MM.1S (cell line): ENCODE measurements around the gene PTPRN2.

ENCODE experiments used
- DNase-seq: peaks from one replicate; pipeline ENCODE4 v3.0.0-alpha.2; 2015
- H2AFZ ChIP-seq: fragments of 300-600 bp; sonication (generic); 2 replicates; pipeline ENCODE4 v1.6.0; 2016; ENCODE audit warnings: antibody characterized with exemption, low read length
- H3F3A ChIP-seq: fragments of 300-600 bp; sonication (generic); 2 replicates; pipeline ENCODE4 v1.6.1; 2016; ENCODE audit warnings: mild to moderate bottlenecking, antibody characterized with exemption, low read length, moderate library complexity, mixed read lengths; ENCODE audit not compliant: insufficient read depth
- H3K27ac ChIP-seq: fragments of 300-600 bp; sonication (generic); 2 replicates; pipeline ENCODE4 v1.5.1; 2016; ENCODE audit warnings: mild to moderate bottlenecking, low read length
- H3K27me3 ChIP-seq: fragments of 300-600 bp; sonication (generic); replicated peaks from 2 replicates; pipeline ENCODE4 v1.6.0; 2016; ENCODE audit warnings: low read length; ENCODE audit not compliant: insufficient read depth
- H3K36me3 ChIP-seq: fragments of 300-600 bp; sonication (generic); replicated peaks from 2 replicates; pipeline ENCODE4 v1.6.1; 2016; ENCODE audit warnings: mild to moderate bottlenecking, low read length, mixed read lengths; ENCODE audit not compliant: insufficient read depth
- H3K4me1 ChIP-seq: fragments of 300-600 bp; sonication (generic); 2 replicates; pipeline ENCODE4 v1.6.1; 2016; ENCODE audit warnings: low read length, mixed read lengths
- H3K4me2 ChIP-seq: fragments of 300-600 bp; sonication (generic); 2 replicates; pipeline ENCODE4 v1.6.0; 2016; ENCODE audit warnings: low read depth, low read length
- H3K4me3 ChIP-seq: fragments of 300-600 bp; sonication (generic); 2 replicates; pipeline ENCODE4 v1.5.1; 2016; ENCODE audit warnings: low read length, mixed read lengths
- H3K79me2 ChIP-seq: fragments of 300-600 bp; sonication (generic); 2 replicates; pipeline ENCODE4 v1.6.1; 2016; ENCODE audit warnings: mixed run types, low read length, mixed read lengths
- H3K9ac ChIP-seq: fragments of 300-600 bp; sonication (generic); 2 replicates; pipeline ENCODE4 v1.6.1; 2016; ENCODE audit warnings: low read length, mixed read lengths
- H3K9me2 ChIP-seq: fragments of 300-600 bp; sonication (generic); replicated peaks from 2 replicates; pipeline ENCODE4 v1.6.1; 2016; ENCODE audit warnings: mild to moderate bottlenecking, low read length, mixed read lengths; ENCODE audit not compliant: insufficient read depth
- H3K9me3 ChIP-seq: fragments of 300-600 bp; sonication (generic); replicated peaks from 2 replicates; pipeline ENCODE4 v1.6.1; 2016; ENCODE audit warnings: mild to moderate bottlenecking, low read length, mixed read lengths; ENCODE audit not compliant: insufficient read depth
- H4K20me1 ChIP-seq: fragments of 300-600 bp; sonication (generic); 2 replicates; pipeline ENCODE4 v1.6.1; 2016; ENCODE audit warnings: mild to moderate bottlenecking, low read length, moderate library complexity, mixed read lengths; ENCODE audit not compliant: insufficient read depth
- EZH2 ChIP-seq: fragments of 300-600 bp; sonication (generic); optimal IDR thresholded peaks from 2 replicates; pipeline ENCODE3; 2017; ENCODE audit warnings: low read depth, mild to moderate bottlenecking, antibody characterized with exemption, low read length, mixed read lengths
- EZH2phosphoT487 ChIP-seq: fragments of 300-600 bp; sonication (generic); IDR thresholded peaks from 2 replicates; pipeline ENCODE4 v1.6.1; 2018; ENCODE audit warnings: antibody characterized with exemption, low read length
- TF ChIP-seq, protein P1 (sequence below): fragments of 300-600 bp; sonication (generic); IDR thresholded peaks from 2 replicates; pipeline ENCODE4 v1.5.1; 2016; ENCODE audit warnings: antibody characterized with exemption, low read length, mixed read lengths

PTPRN2 gene

DNA sequence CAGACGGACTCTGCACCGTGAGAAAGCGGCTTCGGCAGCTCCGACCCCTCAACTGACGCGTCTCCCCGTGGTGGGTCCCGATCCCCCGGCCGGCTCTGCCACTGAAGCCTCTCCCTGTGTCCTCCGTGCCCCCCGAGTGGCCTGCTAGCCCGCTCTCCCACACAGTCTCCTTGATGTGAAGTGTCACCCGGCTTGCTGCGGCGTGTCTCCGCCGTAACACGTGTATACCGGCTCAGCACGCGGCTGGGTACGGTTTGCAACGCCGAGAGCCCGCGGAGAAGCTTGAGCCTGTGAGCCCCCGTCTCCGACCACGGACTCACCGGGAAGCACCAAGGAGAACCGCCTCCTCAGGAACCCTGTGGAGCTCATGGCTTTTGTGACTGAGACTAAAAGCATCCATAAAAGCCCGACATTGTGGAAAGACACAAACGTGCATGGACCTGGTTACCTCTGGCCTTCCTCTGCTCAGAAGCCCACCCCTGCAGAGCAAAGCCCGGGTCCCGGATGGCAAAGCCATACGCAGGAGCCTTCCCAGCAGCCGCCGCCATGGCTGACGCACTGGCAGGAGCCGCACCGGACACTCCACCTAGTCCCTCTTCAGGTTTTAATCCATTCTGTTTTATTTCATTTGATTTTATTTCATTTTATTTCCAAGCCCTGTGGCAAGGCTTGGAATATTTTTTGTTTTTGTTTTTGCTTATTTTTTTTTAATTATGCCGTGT is 17.0 kb downstream of the PTPRN2 start:
- H3K9me3 ChIP-seq, result no peaks in the 10 kb centered on the region
- H4K20me1 ChIP-seq, result no peaks in the 10 kb centered on the region
- H3K27me3 ChIP-seq, result peaks cover 21% of the 10 kb centered on the region; the same call in 1 of the 2 replicates
- no peak for DNase-seq
- no peaks in the 10 kb centered on the region for H3K9me2 ChIP-seq
- no peak overlapping the region for H2AFZ ChIP-seq
- no peak overlapping the region for H3K4me3 ChIP-seq
- TF ChIP-seq, protein P1, sequence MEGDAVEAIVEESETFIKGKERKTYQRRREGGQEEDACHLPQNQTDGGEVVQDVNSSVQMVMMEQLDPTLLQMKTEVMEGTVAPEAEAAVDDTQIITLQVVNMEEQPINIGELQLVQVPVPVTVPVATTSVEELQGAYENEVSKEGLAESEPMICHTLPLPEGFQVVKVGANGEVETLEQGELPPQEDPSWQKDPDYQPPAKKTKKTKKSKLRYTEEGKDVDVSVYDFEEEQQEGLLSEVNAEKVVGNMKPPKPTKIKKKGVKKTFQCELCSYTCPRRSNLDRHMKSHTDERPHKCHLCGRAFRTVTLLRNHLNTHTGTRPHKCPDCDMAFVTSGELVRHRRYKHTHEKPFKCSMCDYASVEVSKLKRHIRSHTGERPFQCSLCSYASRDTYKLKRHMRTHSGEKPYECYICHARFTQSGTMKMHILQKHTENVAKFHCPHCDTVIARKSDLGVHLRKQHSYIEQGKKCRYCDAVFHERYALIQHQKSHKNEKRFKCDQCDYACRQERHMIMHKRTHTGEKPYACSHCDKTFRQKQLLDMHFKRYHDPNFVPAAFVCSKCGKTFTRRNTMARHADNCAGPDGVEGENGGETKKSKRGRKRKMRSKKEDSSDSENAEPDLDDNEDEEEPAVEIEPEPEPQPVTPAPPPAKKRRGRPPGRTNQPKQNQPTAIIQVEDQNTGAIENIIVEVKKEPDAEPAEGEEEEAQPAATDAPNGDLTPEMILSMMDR, result no peak
- TF ChIP-seq EZH2phosphoT487 (no peak), EZH2 (no peak)
- H3K4me1 ChIP-seq, result no peaks in the 10 kb centered on the region
- no peaks in the 10 kb centered on the region for H3F3A ChIP-seq
- no peaks in the 10 kb centered on the region for H3K79me2 ChIP-seq
- no peak overlapping the region for H3K27ac ChIP-seq
- no peak overlapping the region for H3K9ac ChIP-seq
- no peak overlapping the region for H3K4me2 ChIP-seq
- no peaks in the 10 kb centered on the region for H3K36me3 ChIP-seq

DNA sequence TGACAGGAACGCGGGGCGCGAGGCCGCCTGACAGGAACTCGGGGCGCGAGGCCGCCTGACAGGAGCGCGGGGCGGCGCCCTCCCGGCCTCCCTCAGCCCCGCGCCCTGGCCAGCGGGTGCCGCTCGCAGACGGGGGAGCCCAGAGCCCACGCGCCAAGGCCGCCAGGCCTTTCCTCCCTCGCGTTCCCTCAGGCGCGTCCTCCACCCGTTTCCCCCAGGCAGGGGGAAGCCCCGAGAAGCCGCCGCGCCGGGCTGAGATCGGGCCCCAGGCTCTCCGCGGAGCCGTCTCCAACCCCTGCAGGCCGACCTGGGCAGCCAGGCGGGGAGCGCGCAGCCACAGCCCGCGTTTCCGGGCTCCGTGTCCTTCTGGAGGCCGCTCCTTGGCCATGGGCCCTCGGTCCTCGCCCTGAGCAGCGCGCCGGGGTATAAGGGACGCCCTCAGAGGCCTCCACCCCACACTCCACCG is 17.7 kb downstream of the PTPRN2 start:
- Histone ChIP-seq H3K27ac (no peak overlapping the region), H3F3A (no peaks in the 10 kb centered on the region), H2AFZ (no peak overlapping the region), H4K20me1 (no peaks in the 10 kb centered on the region), H3K4me3 (no peak overlapping the region), H3K36me3 (no peaks in the 10 kb centered on the region), H3K9ac (no peak overlapping the region), H3K9me2 (no peaks in the 10 kb centered on the region), H3K79me2 (no peaks in the 10 kb centered on the region), H3K27me3 (peaks cover 28% of the 10 kb centered on the region), H3K4me2 (no peak overlapping the region), H3K4me1 (no peaks in the 10 kb centered on the region), H3K9me3 (no peaks in the 10 kb centered on the region)
- TF ChIP-seq, protein P1, result no peak
- no peak for TF ChIP-seq EZH2phosphoT487
- TF ChIP-seq EZH2, result no peak
- no peak for DNase-seq

DNA sequence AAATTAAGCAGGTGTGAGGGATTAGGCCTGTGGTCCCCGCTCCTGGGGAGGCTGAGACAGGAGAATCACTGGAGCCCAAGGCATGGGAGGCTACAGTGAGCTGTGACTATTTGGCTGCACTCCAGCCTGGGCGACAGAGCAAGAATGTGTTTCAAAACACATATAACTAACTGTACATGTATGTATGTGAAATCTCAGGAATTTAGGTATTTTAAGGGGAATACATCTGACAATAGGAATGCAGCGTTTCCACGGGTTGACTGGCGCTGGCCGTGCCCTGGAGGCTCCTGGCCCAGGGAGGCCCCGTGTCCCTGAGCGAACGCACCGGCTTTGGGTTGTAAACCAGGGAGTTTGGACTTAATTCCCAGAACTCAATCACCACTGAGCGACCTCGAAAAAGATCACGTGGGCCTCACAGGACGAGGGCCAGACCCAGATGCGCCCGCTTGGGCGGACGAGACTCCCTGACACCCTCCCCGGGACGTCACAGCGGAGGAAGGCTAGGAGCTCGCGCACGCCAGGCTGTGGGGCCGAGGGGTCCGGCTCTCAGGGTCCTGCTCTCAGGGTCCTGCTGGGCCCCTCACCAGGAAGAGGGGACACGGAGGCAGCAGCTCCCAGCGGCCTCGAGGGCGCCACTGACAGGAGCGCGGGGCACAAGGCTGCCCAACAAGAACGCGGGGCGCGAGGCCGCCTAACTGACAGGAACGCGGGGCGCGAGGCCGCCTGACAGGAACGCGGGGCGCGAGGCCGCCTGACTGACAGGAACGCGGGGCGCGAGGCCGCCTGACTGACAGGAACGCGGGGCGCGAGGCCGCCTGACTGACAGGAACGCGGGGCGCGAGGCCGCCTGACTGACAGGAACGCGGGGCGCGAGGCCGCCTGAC is 18.4 kb downstream of the PTPRN2 start:
- Histone ChIP-seq H3K9me3 (no peaks in the 10 kb centered on the region), H4K20me1 (no peaks in the 10 kb centered on the region), H3K4me3 (no peak overlapping the region), H3K27ac (no peak overlapping the region), H3K79me2 (no peaks in the 10 kb centered on the region), H2AFZ (no peak overlapping the region), H3K9ac (no peak overlapping the region), H3K4me1 (no peaks in the 10 kb centered on the region), H3K27me3 (peaks cover 35% of the 10 kb centered on the region), H3K4me2 (no peak overlapping the region), H3K36me3 (no peaks in the 10 kb centered on the region), H3F3A (no peaks in the 10 kb centered on the region), H3K9me2 (no peaks in the 10 kb centered on the region)
- TF ChIP-seq EZH2, result no peak
- no peak for TF ChIP-seq EZH2phosphoT487
- TF ChIP-seq, protein P1, result no peak
- no peak for DNase-seq
